Keratinocyte (primary cell): ENCODE results near the gene HERPUD1. TPM values are rescaled to one million over a fixed set of nuclear protein-coding genes. Genes with fewer than 3 reads are reported as not detected.

Experiments used
- DNase-seq: peaks from one replicate; pipeline ENCODE4 v3.0.0-alpha.2; 2011; ENCODE audit warnings: low read depth, missing footprints, low spot score
- FAIRE-seq: peaks from 2 replicates; lab custom pipeline; 2011; peaks lifted over from hg19 to GRCh38; lab: Jason Lieb, UNC
- H2AFZ ChIP-seq: 2 replicates; pipeline ENCODE4 v1.6.0; 2012; ENCODE audit warnings: low read length, control low read depth, inconsistent platforms; ENCODE audit not compliant: control insufficient read depth
- H3K27ac ChIP-seq: 2 replicates; pipeline ENCODE4 v1.5.1; 2011; ENCODE audit warnings: low read length; ENCODE audit not compliant: control insufficient read depth, insufficient read depth
- H3K27me3 ChIP-seq: 3 replicates; pipeline ENCODE4 v1.6.0; 2011; ENCODE audit warnings: low read length; ENCODE audit not compliant: control insufficient read depth, insufficient read depth; ENCODE audit errors: extremely low read depth
- H3K36me3 ChIP-seq, 2 experiments: 2 replicates in 1 of 2; 3 replicates in 1 of 2; pipeline ENCODE4 v1.5.1; 2011; ENCODE audit warnings: low read length in 2 of 2, mild to moderate bottlenecking in 1 of 2; ENCODE audit not compliant: control insufficient read depth in 2 of 2, insufficient read depth in 2 of 2; ENCODE audit errors: extremely low read depth in 1 of 2
- H3K4me1 ChIP-seq: 3 replicates; pipeline ENCODE4 v1.5.1; 2011; ENCODE audit warnings: low read length; ENCODE audit not compliant: control insufficient read depth, insufficient read depth; ENCODE audit errors: extremely low read depth
- H3K4me2 ChIP-seq: 3 replicates; pipeline ENCODE4 v1.6.0; 2011; ENCODE audit warnings: low read depth, low read length; ENCODE audit not compliant: control insufficient read depth, insufficient read depth; ENCODE audit errors: extremely low read depth
- H3K4me3 ChIP-seq, 3 experiments: fragments of 200-600 bp in 1 of 3; sonication (generic) in 1 of 3; 2 replicates in 2 of 3; 3 replicates in 1 of 3; pipeline ENCODE4 v1.5.1; 2011 to 2016; ENCODE audit warnings: low read length in 3 of 3, mild to moderate bottlenecking in 3 of 3, control low read depth in 2 of 3, inconsistent platforms in 1 of 3, low read depth in 1 of 3, mixed read lengths in 1 of 3, mixed run types in 1 of 3, moderate library complexity in 1 of 3; ENCODE audit not compliant: control insufficient read depth in 2 of 3, insufficient read depth in 2 of 3; ENCODE audit errors: extremely low read depth in 1 of 3
- H3K79me2 ChIP-seq: 2 replicates; pipeline ENCODE4 v1.6.0; 2012; ENCODE audit warnings: low read length; ENCODE audit not compliant: control insufficient read depth, insufficient read depth
- H3K9ac ChIP-seq: 3 replicates; pipeline ENCODE4 v1.6.0; 2011; ENCODE audit warnings: low read length; ENCODE audit not compliant: control insufficient read depth, insufficient read depth; ENCODE audit errors: extremely low read depth
- H3K9me1 ChIP-seq: 3 replicates; pipeline ENCODE4 v1.6.0; 2011; ENCODE audit warnings: low read length; ENCODE audit not compliant: control insufficient read depth, insufficient read depth; ENCODE audit errors: extremely low read depth
- H3K9me3 ChIP-seq: 2 replicates; pipeline ENCODE4 v1.5.1; 2012; ENCODE audit warnings: low read depth, low read length; ENCODE audit not compliant: control insufficient read depth
- H4K20me1 ChIP-seq: 3 replicates; pipeline ENCODE4 v1.6.0; 2011; ENCODE audit warnings: low read length; ENCODE audit not compliant: control insufficient read depth, insufficient read depth; ENCODE audit errors: extremely low read depth
- EZH2 ChIP-seq: IDR thresholded peaks from one replicate; pipeline ENCODE4 v1.6.1; 2012; ENCODE audit warnings: inconsistent platforms, mild to moderate bottlenecking, low read length, moderate library complexity
- dilution Hi-C: fragments of 300-500 bp; cut with MboI; formaldehyde crosslinking; loops from one replicate; pipeline ENCODE4 v1.7.0; 2020; ENCODE audit warnings: low sequenced_read_pairs; ENCODE audit not compliant: extremely low pct_ligation_motif_present
- polyA plus RNA-seq, 5 experiments: library from polyadenylated mRNA; depleted of rRNA in 3 of 5; stranded (reverse) in 3 of 5; stranded (forward) in 1 of 5; unstranded in 1 of 5; fragments of >200 nt; gene quantifications; 1 replicate in 1 of 5; 2 replicates in 3 of 5; 3 replicates in 1 of 5; pipeline versions ENCODE4 v1.2.1 to v1.2.3, GENCODE V29; 2011 to 2012; ENCODE audit warnings: missing spikeins in 2 of 5, low read depth in 1 of 5, low replicate concordance in 1 of 5
- TF ChIP-seq, protein P1 (sequence below), 3 experiments: IDR thresholded peaks in 1 of 3; conservative IDR thresholded peaks in 1 of 3; optimal IDR thresholded peaks in 1 of 3; 2 replicates in 2 of 3; 3 replicates in 1 of 3; pipeline versions ENCODE3 to v1.5.1; 2011; ENCODE audit warnings: low read length in 3 of 3, mild to moderate bottlenecking in 3 of 3, moderate library complexity in 2 of 3, control low read depth in 1 of 3, inconsistent platforms in 1 of 3; ENCODE audit not compliant: insufficient read depth in 2 of 3; ENCODE audit errors: extremely low read depth in 1 of 3

Gene HERPUD1
- polyA plus RNA-seq, 1 donor (not counting 4 experiments of a cell fraction or from before 2014, with no cell fraction given): 183 TPM

DNA sequence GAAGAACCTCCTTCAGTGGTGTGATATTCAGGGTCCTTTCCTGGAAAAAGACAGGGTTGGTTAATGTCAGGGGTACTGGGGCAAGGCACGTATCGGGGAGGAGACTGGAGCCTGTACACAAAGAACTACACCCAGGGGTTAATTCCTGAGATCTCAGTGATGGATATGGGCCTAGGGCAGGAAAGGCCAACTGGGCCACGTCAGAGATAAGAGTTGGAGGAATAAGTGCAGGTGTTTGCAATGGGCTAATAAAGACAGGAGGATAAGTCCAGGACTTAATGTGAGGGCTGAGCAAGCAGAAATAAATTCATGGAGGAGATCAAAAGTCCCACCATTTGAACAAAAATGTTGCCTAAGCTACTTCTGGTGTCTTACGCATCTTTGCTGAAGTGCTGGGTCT lies 10.4 kb upstream of the HERPUD1 start:
- no peak for FAIRE-seq

DNA sequence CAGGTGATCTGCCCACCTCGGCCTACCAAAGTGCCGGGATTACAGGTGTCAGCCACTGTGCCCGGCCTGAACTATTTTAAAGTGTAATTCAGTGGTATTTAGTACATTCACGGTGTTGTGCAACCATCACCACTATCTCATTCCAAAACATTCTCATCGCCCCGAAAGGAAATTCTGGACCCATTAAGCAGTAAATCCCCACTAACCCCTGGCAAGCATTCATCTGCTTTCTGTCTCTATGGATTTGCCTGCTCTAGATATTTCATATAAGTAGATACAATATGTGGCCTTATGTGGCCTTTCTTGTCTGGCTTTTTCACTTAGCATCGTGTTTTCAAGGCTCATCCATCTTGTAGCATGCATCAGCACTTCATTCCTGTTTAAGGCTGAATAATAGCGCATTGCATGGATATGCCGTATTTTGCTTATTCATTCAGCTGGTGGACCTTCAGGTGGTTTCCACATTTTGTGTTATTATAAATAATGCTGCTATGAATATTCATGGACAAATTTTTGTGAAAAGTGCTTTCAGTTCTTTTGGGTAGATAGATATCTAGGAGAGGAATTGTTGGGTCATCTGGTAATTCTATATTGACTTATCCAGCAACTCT lies 8.4 kb upstream of the HERPUD1 start:
- Histone ChIP-seq H4K20me1 (no peaks in the 10 kb centered on the region), H3K9me3 (no peaks in the 10 kb centered on the region)
- no peak for FAIRE-seq

More for the DNA sequence above, 10.4 kb upstream of the HERPUD1 start:
- Histone ChIP-seq H3K36me3 (no peaks in the 10 kb centered on the region), H3K9me1 (no peaks in the 10 kb centered on the region), H4K20me1 (no peaks in the 10 kb centered on the region), H3K4me2 (no peak overlapping the region), H3K4me1 (peaks cover 11% of the 10 kb centered on the region), H3K79me2 (no peaks in the 10 kb centered on the region), H3K4me3 (no peak overlapping the region), H3K27ac (no peak overlapping the region), H3K9me3 (no peaks in the 10 kb centered on the region), H2AFZ (no peak overlapping the region), H3K9ac (no peak overlapping the region), H3K27me3 (no peaks in the 10 kb centered on the region)
- DNase-seq: no peak
- dilution Hi-C loops: no loop called here
- TF ChIP-seq, protein P1, sequence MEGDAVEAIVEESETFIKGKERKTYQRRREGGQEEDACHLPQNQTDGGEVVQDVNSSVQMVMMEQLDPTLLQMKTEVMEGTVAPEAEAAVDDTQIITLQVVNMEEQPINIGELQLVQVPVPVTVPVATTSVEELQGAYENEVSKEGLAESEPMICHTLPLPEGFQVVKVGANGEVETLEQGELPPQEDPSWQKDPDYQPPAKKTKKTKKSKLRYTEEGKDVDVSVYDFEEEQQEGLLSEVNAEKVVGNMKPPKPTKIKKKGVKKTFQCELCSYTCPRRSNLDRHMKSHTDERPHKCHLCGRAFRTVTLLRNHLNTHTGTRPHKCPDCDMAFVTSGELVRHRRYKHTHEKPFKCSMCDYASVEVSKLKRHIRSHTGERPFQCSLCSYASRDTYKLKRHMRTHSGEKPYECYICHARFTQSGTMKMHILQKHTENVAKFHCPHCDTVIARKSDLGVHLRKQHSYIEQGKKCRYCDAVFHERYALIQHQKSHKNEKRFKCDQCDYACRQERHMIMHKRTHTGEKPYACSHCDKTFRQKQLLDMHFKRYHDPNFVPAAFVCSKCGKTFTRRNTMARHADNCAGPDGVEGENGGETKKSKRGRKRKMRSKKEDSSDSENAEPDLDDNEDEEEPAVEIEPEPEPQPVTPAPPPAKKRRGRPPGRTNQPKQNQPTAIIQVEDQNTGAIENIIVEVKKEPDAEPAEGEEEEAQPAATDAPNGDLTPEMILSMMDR (optimal IDR thresholded peaks at IDR 0.05 in 1 of 3, IDR thresholded peaks at IDR 0.05 in 1 of 3, conservative IDR thresholded peaks at IDR 0.05 in 1 of 3; ENCODE audit: extremely low read depth in 1 of 3, insufficient read depth in 2 of 3, low read length in 3 of 3): no peak
- TF ChIP-seq EZH2: no peak

More for the DNA sequence above, 8.4 kb upstream of the HERPUD1 start:
- no peak overlapping the region for H2AFZ ChIP-seq
- no peak for TF ChIP-seq EZH2
- TF ChIP-seq, protein P1 (optimal IDR thresholded peaks at IDR 0.05 in 1 of 3, IDR thresholded peaks at IDR 0.05 in 1 of 3, conservative IDR thresholded peaks at IDR 0.05 in 1 of 3; ENCODE audit: extremely low read depth in 1 of 3, insufficient read depth in 2 of 3, low read length in 3 of 3): no peak
- H3K27ac ChIP-seq: no peak overlapping the region
- H3K4me3 ChIP-seq: no peak overlapping the region
- H3K4me1 ChIP-seq: peaks cover 11% of the 10 kb centered on the region
- H3K79me2 ChIP-seq: no peaks in the 10 kb centered on the region
- H3K36me3 ChIP-seq: no peaks in the 10 kb centered on the region
- no peak overlapping the region for H3K9ac ChIP-seq
- H3K9me1 ChIP-seq: no peaks in the 10 kb centered on the region
- DNase-seq: no peak
- H3K27me3 ChIP-seq: no peaks in the 10 kb centered on the region
- dilution Hi-C loops: no loop called here
- no peak overlapping the region for H3K4me2 ChIP-seq
